HG03066 (cell line): Measurements from ENCODE around the gene CEP63.
"Not testable (repeated sequence)": the region's sequence is repeated elsewhere in the genome, so short reads cannot be mapped to it uniquely, and the experiment has no call there.

ENCODE experiments used
- ATAC-seq: cut with Tn5 transposase; IDR thresholded peaks from one replicate; pipeline ENCODE4 v1.9.1; 2021; ENCODE audit warnings: low read depth; ENCODE audit not compliant: unreplicated experiment

The CEP63 gene

GRCh38 chr3:134505485-134505884 is 19.6 kb downstream of the CEP63 start:
- no peak for ATAC-seq

- no peak for ATAC-seq
Observed at GRCh38 chr3:134511500-134511899, 25.6 kb downstream of the CEP63 start.

- no peak for ATAC-seq
Observed at GRCh38 chr3:134516905-134517304, 31.0 kb downstream of the CEP63 start.

GRCh38 chr3:134517791-134518190 is 31.9 kb downstream of the CEP63 start:
- no peak for ATAC-seq

- ATAC-seq: no peak
Observed at GRCh38 chr3:134522541-134522940, 36.7 kb downstream of the CEP63 start.

GRCh38 chr3:134525293-134525692 is 39.4 kb downstream of the CEP63 start:
- ATAC-seq: no peak

- ATAC-seq: no peak
Observed at GRCh38 chr3:134526319-134526718, 40.5 kb downstream of the CEP63 start.

- no peak for ATAC-seq
Observed at GRCh38 chr3:134527037-134527436, 41.2 kb downstream of the CEP63 start.

GRCh38 chr3:134527538-134528186 is 41.8 kb downstream of the CEP63 start:
- ATAC-seq: no peak

GRCh38 chr3:134533493-134533892 is 47.6 kb downstream of the CEP63 start:
- no peak for ATAC-seq

GRCh38 chr3:134535186-134535970 is 49.5 kb downstream of the CEP63 start:
- ATAC-seq: no peak

- no peak for ATAC-seq
Observed at GRCh38 chr3:134536781-134537180, 50.9 kb downstream of the CEP63 start.

GRCh38 chr3:134542287-134542958 is 56.6 kb downstream of the CEP63 start:
- ATAC-seq: no peak

- ATAC-seq: no peak
Observed at GRCh38 chr3:134543113-134543512, 57.3 kb downstream of the CEP63 start.

GRCh38 chr3:134544316-134544715 is 58.5 kb downstream of the CEP63 start:
- ATAC-seq: no peak

- not testable (repeated sequence) for ATAC-seq
Observed at GRCh38 chr3:134544783-134545182, 58.9 kb downstream of the CEP63 start.

- ATAC-seq: no peak
Observed at GRCh38 chr3:134545818-134546217, 60.0 kb downstream of the CEP63 start.

GRCh38 chr3:134552784-134553183 is 66.9 kb downstream of the CEP63 start:
- ATAC-seq: no peak

GRCh38 chr3:134559591-134559990 is 73.7 kb downstream of the CEP63 start:
- ATAC-seq: no peak

- no peak for ATAC-seq
Observed at GRCh38 chr3:134562055-134562454, 76.2 kb downstream of the CEP63 start.

- ATAC-seq: no peak
Observed at GRCh38 chr3:134563601-134564000, 77.7 kb downstream of the CEP63 start.

- ATAC-seq: no peak
Observed at GRCh38 chr3:134564991-134565390, 79.1 kb downstream of the CEP63 start.
